H9 (cell line): ENCODE results near the gene UBLCP1. TPM values are rescaled to one million over a fixed set of nuclear protein-coding genes. Genes with fewer than 3 reads are reported as not detected.

Experiments
- DNase-seq: peaks from one replicate; pipeline ENCODE4 v3.0.0-alpha.2; 2017
- H2AFZ ChIP-seq: one replicate; pipeline ENCODE4 v1.6.1; 2013; ENCODE audit warnings: mild to moderate bottlenecking, low read length, control low read depth, moderate library complexity
- H2AK5ac ChIP-seq: 2 replicates; pipeline ENCODE4 v1.6.1; 2013; ENCODE audit warnings: low read length, control low read depth, mixed read lengths; ENCODE audit not compliant: insufficient read length
- H2BK120ac ChIP-seq: one replicate; pipeline ENCODE4 v1.6.1; 2013; ENCODE audit warnings: low read depth, mild to moderate bottlenecking, low read length, control low read depth, inconsistent platforms; ENCODE audit not compliant: poor library complexity, severe bottlenecking
- H2BK12ac ChIP-seq: 2 replicates; pipeline ENCODE4 v1.6.1; 2013; ENCODE audit warnings: low read length, control low read depth, mixed read lengths, low read depth; ENCODE audit not compliant: insufficient read length
- H2BK15ac ChIP-seq: 2 replicates; pipeline ENCODE4 v1.6.1; 2013; ENCODE audit warnings: low read depth, low read length, control low read depth
- H2BK20ac ChIP-seq: one replicate; pipeline ENCODE4 v1.6.1; 2013; ENCODE audit warnings: low read depth, mild to moderate bottlenecking, low read length, control low read depth, inconsistent platforms; ENCODE audit not compliant: poor library complexity, severe bottlenecking
- H2BK5ac ChIP-seq: 2 replicates; pipeline ENCODE4 v1.6.1; 2013; ENCODE audit warnings: low read length, control low read depth, mixed read lengths; ENCODE audit not compliant: insufficient read length
- H3K14ac ChIP-seq: 2 replicates; pipeline ENCODE4 v1.6.1; 2013; ENCODE audit warnings: low read length, control low read depth; ENCODE audit not compliant: insufficient read depth
- H3K18ac ChIP-seq: 2 replicates; pipeline ENCODE4 v1.6.1; 2013; ENCODE audit warnings: low read depth, mild to moderate bottlenecking, mixed read lengths, low read length, control low read depth; ENCODE audit not compliant: insufficient read length
- H3K23ac ChIP-seq: 2 replicates; pipeline ENCODE4 v1.6.1; 2013; ENCODE audit warnings: low read length, control low read depth, mixed read lengths, low read depth; ENCODE audit not compliant: insufficient read length
- H3K23me2 ChIP-seq: 2 replicates; pipeline ENCODE4 v1.6.1; 2013; ENCODE audit warnings: low read depth, mild to moderate bottlenecking, mixed read lengths, low read length, control low read depth; ENCODE audit not compliant: insufficient read length, poor library complexity, severe bottlenecking
- H3K27ac ChIP-seq: 2 replicates; pipeline ENCODE4 v1.5.1; 2013; ENCODE audit warnings: low read length, control low read depth, mixed read lengths, low read depth; ENCODE audit not compliant: insufficient read length
- H3K27me3 ChIP-seq: 2 replicates; pipeline ENCODE4 v1.6.1; 2013; ENCODE audit warnings: low read length, control low read depth, inconsistent platforms; ENCODE audit not compliant: insufficient read depth
- H3K4ac ChIP-seq: 2 replicates; pipeline ENCODE4 v1.6.1; 2013; ENCODE audit warnings: low read depth, mild to moderate bottlenecking, control low read depth, inconsistent platforms, low read length, moderate library complexity
- H3K4me1 ChIP-seq: 2 replicates; pipeline ENCODE4 v1.6.1; 2013; ENCODE audit warnings: low read length, control low read depth, inconsistent platforms; ENCODE audit not compliant: insufficient read depth
- H3K4me2 ChIP-seq: 2 replicates; pipeline ENCODE4 v1.6.1; 2013; ENCODE audit warnings: low read length, control low read depth, mixed read lengths; ENCODE audit not compliant: insufficient read length, insufficient read depth
- H3K56ac ChIP-seq: 2 replicates; pipeline ENCODE4 v1.6.1; 2013; ENCODE audit warnings: low read depth, mild to moderate bottlenecking, mixed read lengths, low read length, control low read depth; ENCODE audit not compliant: insufficient read length
- H3K79me1 ChIP-seq: 2 replicates; pipeline ENCODE4 v1.6.1; 2013; ENCODE audit warnings: low read depth, mild to moderate bottlenecking, moderate library complexity, low read length, control low read depth, inconsistent platforms; ENCODE audit not compliant: insufficient read depth, poor library complexity, severe bottlenecking
- H3K79me2 ChIP-seq: 2 replicates; pipeline ENCODE4 v1.6.1; 2013; ENCODE audit warnings: low read length, control low read depth, inconsistent platforms; ENCODE audit not compliant: insufficient read depth
- H3K9ac ChIP-seq: 2 replicates; pipeline ENCODE4 v1.6.1; 2013; ENCODE audit warnings: low read length, control low read depth, mixed read lengths; ENCODE audit not compliant: insufficient read length; ENCODE audit errors: extremely low read depth
- H3K9me3 ChIP-seq: one replicate; pipeline ENCODE4 v1.6.1; 2013; ENCODE audit warnings: low read depth, low read length, inconsistent platforms; ENCODE audit not compliant: control insufficient read depth
- H3T11ph ChIP-seq: one replicate; pipeline ENCODE4 v1.6.1; 2013; ENCODE audit warnings: mild to moderate bottlenecking, low read length, control low read depth, inconsistent platforms
- H4K20me1 ChIP-seq: one replicate; pipeline ENCODE4 v1.6.1; 2013; ENCODE audit not compliant: control insufficient read depth, insufficient read length, insufficient read depth
- H4K5ac ChIP-seq: 2 replicates; pipeline ENCODE4 v1.6.1; 2013; ENCODE audit warnings: low read depth, mild to moderate bottlenecking, mixed read lengths, low read length, control low read depth; ENCODE audit not compliant: insufficient read length
- H4K8ac ChIP-seq: replicated peaks from 2 replicates; pipeline ENCODE4 v1.6.1; 2013; ENCODE audit warnings: low read length, control low read depth, mixed read lengths, low read depth; ENCODE audit not compliant: insufficient read length
- H4K91ac ChIP-seq: 2 replicates; pipeline ENCODE4 v1.6.1; 2013; ENCODE audit warnings: low read depth, mild to moderate bottlenecking, moderate library complexity, mixed read lengths, low read length, control low read depth; ENCODE audit not compliant: insufficient read length
- H3K27ac Mint-ChIP-seq, 3 experiments: 2 replicates in 2 of 3; 3 replicates in 1 of 3; pipeline ENCODE4 v1.8.0; 2020 to 2021; ENCODE audit warnings: mixed read lengths in 3 of 3, mild to moderate bottlenecking in 1 of 3, moderate library complexity in 1 of 3
- H3K27me3 Mint-ChIP-seq: 2 replicates; pipeline ENCODE4 v1.8.0; 2021; ENCODE audit warnings: low read depth, mild to moderate bottlenecking, moderate library complexity, mixed read lengths
- H3K36me3 Mint-ChIP-seq, 3 experiments: 2 replicates in 2 of 3; 3 replicates in 1 of 3; pipeline ENCODE4 v1.8.0; 2020 to 2021; ENCODE audit warnings: low read depth in 3 of 3, mixed read lengths in 3 of 3; ENCODE audit not compliant: insufficient read depth in 1 of 3
- H3K4me1 Mint-ChIP-seq, 2 experiments: 2 replicates each; pipeline ENCODE4 v1.8.0; 2020; ENCODE audit warnings: mixed read lengths in 2 of 2
- H3K4me3 Mint-ChIP-seq, 2 experiments: 2 replicates in 1 of 2; 3 replicates in 1 of 2; pipeline ENCODE4 v1.8.0; 2020 to 2021; ENCODE audit warnings: mild to moderate bottlenecking in 2 of 2, mixed read lengths in 2 of 2, moderate library complexity in 1 of 2
- H3K9me3 Mint-ChIP-seq, 2 experiments: 2 replicates in 1 of 2; 3 replicates in 1 of 2; pipeline ENCODE4 v1.8.0; 2020; ENCODE audit warnings: mild to moderate bottlenecking in 2 of 2, mixed read lengths in 2 of 2, moderate library complexity in 1 of 2
- WGBS: extraction: QIAGEN DNeasy Blood & Tissue Kit; methylation state at CpG from one replicate; pipeline ENCODE4 v1.1.7; 2013; ENCODE audit warnings: missing lambda C conversion rate, low lambda C conversion rate, mixed read lengths; ENCODE audit not compliant: insufficient read length; ENCODE audit errors: extremely low coverage; 5-methylcytosine and 5-hydroxymethylcytosine counted together
- total RNA-seq: library from RNA; stranded (reverse); gene quantifications from 2 replicates; pipeline ENCODE4 v1.2.1, GENCODE V29; 2021
- TF ChIP-seq, protein P1 (sequence below): fragments of 200-600 bp; sonication (generic); conservative IDR thresholded peaks from 3 replicates; pipeline ENCODE4 v1.8.0; 2021; ENCODE audit warnings: antibody characterized with exemption, mild to moderate bottlenecking

The UBLCP1 gene
- total RNA-seq, 1 experiment from 2014 or later = 37.9 TPM

DNA sequence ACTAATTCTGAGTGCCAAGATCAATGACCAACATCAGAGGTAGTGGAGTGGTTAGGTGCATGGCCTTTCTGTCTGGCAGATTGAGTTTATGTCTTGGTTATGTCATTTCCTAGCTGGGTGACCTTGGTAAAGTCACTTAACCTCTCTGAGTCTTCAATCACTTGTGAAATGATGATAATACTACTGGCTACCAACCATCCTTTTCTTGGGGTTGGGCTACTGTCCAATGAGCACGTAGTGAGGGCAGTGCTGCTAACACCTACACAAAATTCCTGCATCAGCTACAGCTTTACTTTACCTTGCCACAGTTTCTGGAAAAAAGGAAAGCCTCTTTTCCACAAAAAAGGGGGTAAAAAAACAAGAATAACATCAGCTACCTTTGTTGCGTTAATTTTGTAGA, 54.8 kb downstream of the UBLCP1 start:
- no peaks in the 10 kb centered on the region for H3K79me1 ChIP-seq
- no peak overlapping the region for H4K5ac ChIP-seq
- H2BK120ac ChIP-seq = no peak overlapping the region
- no peak overlapping the region for H4K8ac ChIP-seq
- no peak overlapping the region for H2BK15ac ChIP-seq
- H3K79me2 ChIP-seq = no peaks in the 10 kb centered on the region
- H3K36me3 Mint-ChIP-seq = no peaks in the 10 kb centered on the region
- no peak overlapping the region for H3K4me2 ChIP-seq
- H3K27ac ChIP-seq = no peak overlapping the region
- H2AK5ac ChIP-seq = no peak overlapping the region
- no peaks in the 10 kb centered on the region for H3K9me3 ChIP-seq
- no peak overlapping the region for H3K9ac ChIP-seq
- H3K4me1 ChIP-seq = no peaks in the 10 kb centered on the region
- H3K4me3 Mint-ChIP-seq = no peak overlapping the region
- no peaks in the 10 kb centered on the region for H3K23me2 ChIP-seq
- H3K27me3 Mint-ChIP-seq = peaks cover 4% of the 10 kb centered on the region
- H3K4me1 Mint-ChIP-seq = peaks cover 0 to 3% of the 10 kb centered on the region in 2 experiments; a peak in 1 of 4 replicates
- H3K18ac ChIP-seq = no peak overlapping the region
- TF ChIP-seq, protein P1, sequence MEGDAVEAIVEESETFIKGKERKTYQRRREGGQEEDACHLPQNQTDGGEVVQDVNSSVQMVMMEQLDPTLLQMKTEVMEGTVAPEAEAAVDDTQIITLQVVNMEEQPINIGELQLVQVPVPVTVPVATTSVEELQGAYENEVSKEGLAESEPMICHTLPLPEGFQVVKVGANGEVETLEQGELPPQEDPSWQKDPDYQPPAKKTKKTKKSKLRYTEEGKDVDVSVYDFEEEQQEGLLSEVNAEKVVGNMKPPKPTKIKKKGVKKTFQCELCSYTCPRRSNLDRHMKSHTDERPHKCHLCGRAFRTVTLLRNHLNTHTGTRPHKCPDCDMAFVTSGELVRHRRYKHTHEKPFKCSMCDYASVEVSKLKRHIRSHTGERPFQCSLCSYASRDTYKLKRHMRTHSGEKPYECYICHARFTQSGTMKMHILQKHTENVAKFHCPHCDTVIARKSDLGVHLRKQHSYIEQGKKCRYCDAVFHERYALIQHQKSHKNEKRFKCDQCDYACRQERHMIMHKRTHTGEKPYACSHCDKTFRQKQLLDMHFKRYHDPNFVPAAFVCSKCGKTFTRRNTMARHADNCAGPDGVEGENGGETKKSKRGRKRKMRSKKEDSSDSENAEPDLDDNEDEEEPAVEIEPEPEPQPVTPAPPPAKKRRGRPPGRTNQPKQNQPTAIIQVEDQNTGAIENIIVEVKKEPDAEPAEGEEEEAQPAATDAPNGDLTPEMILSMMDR = no peak
- no peaks in the 10 kb centered on the region for H4K20me1 ChIP-seq
- no peak overlapping the region for H3K56ac ChIP-seq
- no CpG with 5 or more reads among the region's 2 CpGs for WGBS
- H3K23ac ChIP-seq = no peak overlapping the region
- H3K9me3 Mint-ChIP-seq = no peaks in the 10 kb centered on the region
- no peak overlapping the region for H2BK5ac ChIP-seq
- H3K27me3 ChIP-seq = no peaks in the 10 kb centered on the region
- no peak overlapping the region for H4K91ac ChIP-seq
- DNase-seq = no peak
- H3T11ph ChIP-seq = no peak overlapping the region
- H3K4ac ChIP-seq = no peak overlapping the region
- H2BK12ac ChIP-seq = no peak overlapping the region
- no peak overlapping the region for H3K14ac ChIP-seq
- H3K27ac Mint-ChIP-seq = no peak overlapping the region
- no peak overlapping the region for H2BK20ac ChIP-seq
- H2AFZ ChIP-seq = no peak overlapping the region
